Lower leg skin (tissue), 3 donors: ENCODE measurements around the gene ZMYND15.

ENCODE experiments used
- CTCF ChIP-seq, 3 donors: fragments of 450-650 bp; IDR thresholded peaks; one replicate each; pipeline ENCODE4 v1.5.1; 2016; ENCODE audit warnings: antibody characterized with exemption in 3 of 3, mild to moderate bottlenecking in 3 of 3, moderate library complexity in 2 of 3
- POLR2A ChIP-seq, 2 donors: fragments of 450-650 bp; IDR thresholded peaks; one replicate each; pipeline ENCODE4 v1.6.1; 2016 to 2017; ENCODE audit warnings: antibody characterized with exemption in 2 of 2, mild to moderate bottlenecking in 1 of 2, moderate library complexity in 1 of 2

- no peak for TF ChIP-seq POLR2A (IDR thresholded peaks at IDR 0.05)
- TF ChIP-seq CTCF (IDR thresholded peaks at IDR 0.05), result no peak
Observed at GRCh38 chr17:4711661-4712181, 27.9 kb upstream of the ZMYND15 start.
